Esophagus squamous epithelium (tissue), 5 donors: ENCODE results near the gene MED12. TPM values are rescaled to one million over a fixed set of nuclear protein-coding genes. Genes with fewer than 3 reads are reported as not detected.

Experiments
- DNase-seq: peaks from one replicate; lab custom pipeline; 2025; lab: John Stamatoyannopoulos, UW
- H3K27ac ChIP-seq, 4 donors: fragments of 200-600 bp; sonication (generic); one replicate each; pipeline ENCODE4 v1.5.1; 2016 to 2019; ENCODE audit warnings: mild to moderate bottlenecking in 1 of 4
- H3K27me3 ChIP-seq, 4 donors: fragments of 200-600 bp; sonication (generic); 1 replicate in 3 of 4; 2 replicates in 1 of 4; pipeline versions ENCODE4 v1.5.1 to v1.6.0; 2017 to 2021; ENCODE audit warnings: antibody characterized with exemption in 1 of 4
- H3K36me3 ChIP-seq, 3 donors: fragments of 200-600 bp; sonication (generic); one replicate each; pipeline ENCODE4 v1.5.1; 2016 to 2019
- H3K4me1 ChIP-seq, 3 donors: fragments of 200-600 bp; sonication (generic); one replicate each; pipeline ENCODE4 v1.5.1; 2017 to 2019
- H3K4me3 ChIP-seq, 4 donors: fragments of 200-600 bp; sonication (generic); 1 replicate in 3 of 4; 2 replicates in 1 of 4; pipeline ENCODE4 v1.5.1; 2016 to 2019; ENCODE audit warnings: mild to moderate bottlenecking in 2 of 4, moderate library complexity in 1 of 4
- H3K9me3 ChIP-seq, 3 donors: fragments of 200-600 bp; sonication (generic); one replicate each; pipeline ENCODE4 v1.5.1; 2016 to 2019
- CTCF ChIP-seq, 6 experiments: fragments of 450-650 bp in 4 of 6; fragments of 200-600 bp in 2 of 6; sonication (generic) in 2 of 6; IDR thresholded peaks; one replicate each; pipeline ENCODE4 v1.5.1; 2016 to 2019; ENCODE audit warnings: antibody characterized with exemption in 6 of 6, mild to moderate bottlenecking in 4 of 6, moderate library complexity in 4 of 6
- POLR2A ChIP-seq, 4 donors: fragments of 450-650 bp; IDR thresholded peaks; one replicate each; pipeline ENCODE4 v1.6.1; 2017; ENCODE audit warnings: antibody characterized with exemption in 4 of 4, mild to moderate bottlenecking in 4 of 4, moderate library complexity in 3 of 4
- WGBS, 2 donors: methylation state at CpG; one replicate each; pipeline ENCODE4 v1.1.5; 2018; 5-methylcytosine and 5-hydroxymethylcytosine counted together
- intact Hi-C: fragments of 100-400 bp; cut with DNase I; formaldehyde crosslinking; loops from one replicate; pipeline ENCODE4 v1.15.0; 2022
- total RNA-seq, 4 donors: library from RNA; depleted of rRNA; stranded (reverse); fragments of >200 nt; gene quantifications; one replicate each; pipeline ENCODE4 v1.1.0, GENCODE V29; 2016
- donor health status: DM: yes; HTN: yes; CAD: no.

The MED12 gene
- total RNA-seq, 4 donors from 2014 or later = 19.9 to 34.0 (median 24.3) TPM

DNA sequence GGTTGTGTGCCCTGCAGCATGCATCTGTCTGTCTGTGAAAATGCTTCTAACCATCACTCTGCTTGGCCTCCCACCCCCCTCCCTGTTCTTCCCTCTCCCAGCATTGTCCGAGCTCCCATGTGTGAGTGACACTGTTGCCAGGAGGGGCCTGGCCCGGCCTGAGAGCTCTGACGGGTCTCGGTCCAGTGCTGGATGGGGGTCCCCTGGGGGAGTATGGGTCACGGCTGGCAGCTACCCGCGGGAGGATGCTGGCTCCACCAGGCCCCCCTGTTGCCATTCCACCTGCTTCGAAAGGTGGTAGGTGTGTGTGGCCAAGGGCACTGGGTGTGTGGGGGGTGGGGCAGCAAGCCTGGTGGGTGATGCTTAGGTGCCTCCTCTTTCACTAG, 29.9 kb downstream of the MED12 start:
- no peak overlapping the region for H3K4me3 ChIP-seq
- TF ChIP-seq POLR2A (IDR thresholded peaks at IDR 0.05) (no peak), CTCF (IDR thresholded peaks at IDR 0.05) (no peak)
- DNase-seq = no peak
- no CpG with 5 or more reads among the region's 8 CpGs for WGBS, 2 donors
- peaks cover 6 to 26% (median 12%) of the 10 kb centered on the region in 3 donors for H3K4me1 ChIP-seq
- no peaks in the 10 kb centered on the region for H3K27me3 ChIP-seq
- no peak overlapping the region for H3K27ac ChIP-seq
- intact Hi-C loops = no loop called here
- H3K9me3 ChIP-seq = no peaks in the 10 kb centered on the region
- H3K36me3 ChIP-seq = peaks cover 0 to under 1% (median 0%) of the 10 kb centered on the region in 3 donors

GRCh38 chrX:71151366-71151765, 33.0 kb downstream of the MED12 start:
- intact Hi-C loops = no loop called here
- H3K27ac ChIP-seq = no peak overlapping the region
- H3K4me1 ChIP-seq = no peaks in the 10 kb centered on the region
- H3K27me3 ChIP-seq = no peaks in the 10 kb centered on the region
- DNase-seq = no peak
- no peaks in the 10 kb centered on the region for H3K9me3 ChIP-seq
- no peak overlapping the region for H3K4me3 ChIP-seq
- H3K36me3 ChIP-seq = no peaks in the 10 kb centered on the region
- 55 to 63% methylated on average over 2 to 6 of the region's 7 CpGs for WGBS, 2 donors
- TF ChIP-seq POLR2A (IDR thresholded peaks at IDR 0.05) (no peak), CTCF (IDR thresholded peaks at IDR 0.05) (no peak)

DNA sequence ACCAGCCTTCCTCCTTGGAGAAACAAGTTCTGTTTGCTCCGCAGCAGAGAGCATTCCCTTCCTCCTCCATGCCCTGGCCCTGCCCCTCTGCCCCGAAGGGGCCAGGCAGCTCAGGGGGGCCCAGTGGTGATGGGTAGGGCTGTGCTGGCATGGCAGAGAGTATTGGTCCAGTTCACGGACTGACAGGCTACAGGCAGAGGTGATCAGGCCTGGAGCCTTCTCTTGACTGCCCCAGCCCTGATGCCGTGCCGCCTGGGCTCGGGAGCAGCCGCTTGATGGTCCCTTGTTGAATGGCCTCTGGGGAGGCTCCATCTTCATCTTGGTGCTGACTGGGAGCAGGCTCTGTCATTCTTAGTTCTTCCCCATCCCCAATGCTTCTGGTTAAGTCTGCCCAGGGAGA, 35.8 kb downstream of the MED12 start:
- WGBS, 2 donors = 90% methylated on average over 2 of the region's 7 CpGs; no CpG with 5 or more reads in 1 of the 2 donors
- no peaks in the 10 kb centered on the region for H3K36me3 ChIP-seq
- H3K27me3 ChIP-seq = no peaks in the 10 kb centered on the region
- no peaks in the 10 kb centered on the region for H3K4me1 ChIP-seq
- intact Hi-C loops = no loop called here
- H3K4me3 ChIP-seq = no peak overlapping the region
- no peaks in the 10 kb centered on the region for H3K9me3 ChIP-seq
- no peak for DNase-seq
- no peak overlapping the region for H3K27ac ChIP-seq
- TF ChIP-seq POLR2A (IDR thresholded peaks at IDR 0.05) = no peak
- no peak for TF ChIP-seq CTCF (IDR thresholded peaks at IDR 0.05)

DNA sequence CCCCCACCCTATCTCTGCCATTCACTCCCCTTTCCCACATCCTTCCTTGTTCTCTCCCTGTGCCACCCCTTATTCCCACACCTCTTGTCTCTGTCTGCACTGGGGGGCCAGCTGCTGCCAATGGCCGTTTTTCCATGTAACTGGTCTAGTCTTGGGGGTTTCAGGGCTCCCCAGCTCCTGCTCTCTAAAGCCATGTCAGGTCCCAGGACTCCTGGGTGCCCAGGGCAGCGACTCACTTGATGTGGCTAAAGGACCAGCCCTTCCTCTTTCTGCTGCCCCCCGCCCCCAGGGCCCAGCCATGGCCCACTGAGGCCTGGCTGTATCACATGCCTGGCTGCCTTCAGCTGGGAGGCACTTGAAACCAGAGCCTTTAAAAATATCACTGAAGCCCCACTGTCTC, 36.2 kb downstream of the MED12 start:
- TF ChIP-seq POLR2A (IDR thresholded peaks at IDR 0.05) = no peak
- TF ChIP-seq CTCF (IDR thresholded peaks at IDR 0.05) = no peak
- 37 to 67% methylated on average over 1 to 2 of the region's 3 CpGs for WGBS, 2 donors
- no peak for DNase-seq
- no peak overlapping the region for H3K4me3 ChIP-seq
- no peaks in the 10 kb centered on the region for H3K4me1 ChIP-seq
- no peaks in the 10 kb centered on the region for H3K36me3 ChIP-seq
- no peaks in the 10 kb centered on the region for H3K27me3 ChIP-seq
- H3K9me3 ChIP-seq = no peaks in the 10 kb centered on the region
- intact Hi-C loops = no loop called here
- H3K27ac ChIP-seq = no peak overlapping the region

GRCh38 chrX:71158603-71159002, 40.2 kb downstream of the MED12 start:
- H3K36me3 ChIP-seq = no peaks in the 10 kb centered on the region
- H3K27ac ChIP-seq = no peak overlapping the region
- WGBS, 2 donors = 87 to 91% methylated on average over 5 to 6 of the region's 6 CpGs
- no peak for TF ChIP-seq POLR2A (IDR thresholded peaks at IDR 0.05)
- no peak for TF ChIP-seq CTCF (IDR thresholded peaks at IDR 0.05)
- DNase-seq = no peak
- no peaks in the 10 kb centered on the region for H3K9me3 ChIP-seq
- intact Hi-C loops = no loop called here
- no peaks in the 10 kb centered on the region for H3K27me3 ChIP-seq
- no peaks in the 10 kb centered on the region for H3K4me1 ChIP-seq
- H3K4me3 ChIP-seq = no peak overlapping the region
